ENCODE measurements around the gene SLC35F3. TPM values are rescaled to one million over a fixed set of nuclear protein-coding genes. Genes with fewer than 3 reads are reported as not detected.

Gene SLC35F3
- total and polyA plus RNA-seq, 2 experiments from 2014 or later: 0.80 to 1.3 TPM

- Histone ChIP-seq H3K27ac (no peak overlapping the region), H3K27me3 (peaks cover 3% of the 10 kb centered on the region), H3K9me2 (replicated peaks; ENCODE audit: insufficient read depth) (no peaks in the 10 kb centered on the region), H3K4me3 (no peak overlapping the region), H4K20me1 (ENCODE audit: insufficient read depth, poor library complexity, severe bottlenecking) (no peaks in the 10 kb centered on the region), H3K4me1 (ENCODE audit: insufficient read depth) (no peaks in the 10 kb centered on the region), H3K79me2 (no peaks in the 10 kb centered on the region), H2AFZ (no peak overlapping the region), H3K36me3 (replicated peaks; ENCODE audit: insufficient read depth, low read depth) (no peaks in the 10 kb centered on the region), H3K9me3 (ENCODE audit: low read depth) (no peaks in the 10 kb centered on the region), H3K4me2 (no peak overlapping the region)
- TF ChIP-seq CTCF (IDR thresholded peaks at IDR 0.05; ENCODE audit: poor library complexity): no peak
- no peak for TF ChIP-seq EZH2phosphoT487 (IDR thresholded peaks at IDR 0.05; ENCODE audit: low read depth, severe bottlenecking, unreplicated experiment)
- TF ChIP-seq EZH2 (IDR thresholded peaks at IDR 0.05; ENCODE audit: borderline replicate concordance): no peak
- 79% methylated on average over 10 of the region's 10 CpGs for WGBS (ENCODE audit: low lambda C conversion rate, missing lambda C conversion rate)
- no peak for DNase-seq (ENCODE audit: low spot score)
These were observed 325.3 kb downstream of the SLC35F3 start for GRCh38 chr1:234229581-234230387.

- no peaks in the 10 kb centered on the region for H3K79me2 ChIP-seq
- no peaks in the 10 kb centered on the region for H3K36me3 ChIP-seq (replicated peaks; ENCODE audit: insufficient read depth, low read depth)
- H3K4me2 ChIP-seq: no peak overlapping the region
- TF ChIP-seq EZH2phosphoT487 (IDR thresholded peaks at IDR 0.05; ENCODE audit: low read depth, severe bottlenecking, unreplicated experiment): no peak
- no peak for TF ChIP-seq CTCF (IDR thresholded peaks at IDR 0.05; ENCODE audit: poor library complexity)
- no peak for DNase-seq (ENCODE audit: low spot score)
- H3K4me3 ChIP-seq: no peak overlapping the region
- no peak overlapping the region for H3K27ac ChIP-seq
- no peaks in the 10 kb centered on the region for H4K20me1 ChIP-seq (ENCODE audit: insufficient read depth, poor library complexity, severe bottlenecking)
- WGBS (ENCODE audit: low lambda C conversion rate, missing lambda C conversion rate): 42% methylated on average over 10 of the region's 10 CpGs
- H3K9me3 ChIP-seq (ENCODE audit: low read depth): no peaks in the 10 kb centered on the region
- no peak overlapping the region for H2AFZ ChIP-seq
- H3K4me1 ChIP-seq (ENCODE audit: insufficient read depth): no peaks in the 10 kb centered on the region
- H3K9me2 ChIP-seq (replicated peaks; ENCODE audit: insufficient read depth): no peaks in the 10 kb centered on the region
- H3K27me3 ChIP-seq: peaks cover 3% of the 10 kb centered on the region
These were observed 326.0 kb downstream of the SLC35F3 start for GRCh38 chr1:234230414-234230862.

GRCh38 chr1:234231061-234231892 is 326.8 kb downstream of the SLC35F3 start:
- H3K9me3 ChIP-seq (ENCODE audit: low read depth): no peaks in the 10 kb centered on the region
- H3K9me2 ChIP-seq (replicated peaks; ENCODE audit: insufficient read depth): no peaks in the 10 kb centered on the region
- H3K4me2 ChIP-seq: no peak overlapping the region
- 88% methylated on average over 47 of the region's 55 CpGs for WGBS (ENCODE audit: low lambda C conversion rate, missing lambda C conversion rate)
- no peaks in the 10 kb centered on the region for H3K4me1 ChIP-seq (ENCODE audit: insufficient read depth)
- H3K4me3 ChIP-seq: no peak overlapping the region
- no peaks in the 10 kb centered on the region for H4K20me1 ChIP-seq (ENCODE audit: insufficient read depth, poor library complexity, severe bottlenecking)
- no peak overlapping the region for H3K27ac ChIP-seq
- H3K27me3 ChIP-seq: peaks cover 3% of the 10 kb centered on the region
- H3K79me2 ChIP-seq: no peaks in the 10 kb centered on the region
- no peak overlapping the region for H2AFZ ChIP-seq
- H3K36me3 ChIP-seq (replicated peaks; ENCODE audit: insufficient read depth, low read depth): no peaks in the 10 kb centered on the region
- DNase-seq (ENCODE audit: low spot score): no peak
- TF ChIP-seq EZH2phosphoT487 (IDR thresholded peaks at IDR 0.05; ENCODE audit: low read depth, severe bottlenecking, unreplicated experiment) (no peak), CTCF (IDR thresholded peaks at IDR 0.05; ENCODE audit: poor library complexity) (no peak), EZH2 (IDR thresholded peaks at IDR 0.05; ENCODE audit: borderline replicate concordance) (no peak)
